PFSK-1 (cell line): ENCODE results near the gene CAMSAP3.

ENCODE experiments used
- FOXP2 ChIP-seq: optimal IDR thresholded peaks from 2 replicates; pipeline ENCODE3; 2011; ENCODE audit warnings: borderline replicate concordance, control low read depth, inconsistent platforms; ENCODE audit not compliant: insufficient read depth; ENCODE audit errors: extremely low read length, extremely low read depth
- POLR2AphosphoS5 ChIP-seq: IDR thresholded peaks from 2 replicates; pipeline ENCODE4 v1.6.1; 2012; ENCODE audit warnings: low read depth, mild to moderate bottlenecking, control low read depth, low read length, moderate library complexity
- REST ChIP-seq, 2 experiments: IDR thresholded peaks; 2 replicates each; pipeline versions ENCODE4 v1.6.1 to v1.8.0; 2011 to 2012; ENCODE audit warnings: low read depth in 2 of 2, low read length in 2 of 2, control low read depth in 1 of 2, inconsistent platforms in 1 of 2, mild to moderate bottlenecking in 1 of 2, moderate library complexity in 1 of 2; ENCODE audit not compliant: insufficient read depth in 1 of 2
- SIN3A ChIP-seq: IDR thresholded peaks from 2 replicates; pipeline ENCODE4 v1.6.1; 2012; ENCODE audit warnings: mild to moderate bottlenecking, low read length, moderate library complexity, borderline replicate concordance; ENCODE audit not compliant: insufficient read depth
- TAF1 ChIP-seq: IDR thresholded peaks from 2 replicates; pipeline ENCODE4 v1.6.1; 2012; ENCODE audit warnings: low read length, control low read depth, borderline replicate concordance; ENCODE audit not compliant: insufficient read depth

The CAMSAP3 gene

GRCh38 chr19:7562646-7563393 is 32.8 kb upstream of the CAMSAP3 start:
- TF ChIP-seq SIN3A (peak; percentile 98; the same call in 1 of the 2 replicates), REST (IDR thresholded peaks at IDR 0.05; ENCODE audit: insufficient read depth in 1 of 2, low read depth in 2 of 2, low read length in 2 of 2) (peak; percentile 98 to 100), FOXP2 (peak; percentile 12), TAF1 (no peak), POLR2AphosphoS5 (no peak)

DNA sequence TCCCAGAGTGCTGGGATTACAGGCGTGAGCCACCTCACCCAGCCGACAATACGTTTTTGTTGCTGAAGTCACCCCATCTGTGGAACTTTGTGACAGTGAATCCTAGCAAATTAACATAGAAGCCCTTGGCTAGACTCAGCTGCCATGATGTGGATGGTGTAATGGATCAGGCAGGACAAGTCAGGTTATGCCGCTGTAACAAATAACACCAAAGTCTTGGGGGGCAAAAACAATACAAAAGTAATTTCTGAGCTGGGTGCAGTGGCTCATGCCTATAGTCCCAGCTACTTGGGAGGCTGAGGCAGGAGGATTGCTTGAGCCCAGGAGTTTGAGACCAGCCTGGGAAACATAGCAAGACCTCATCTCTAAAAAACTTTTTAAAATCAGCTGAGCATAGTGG is 30.8 kb upstream of the CAMSAP3 start:
- TF ChIP-seq TAF1: no peak
- no peak for TF ChIP-seq SIN3A
- no peak for TF ChIP-seq POLR2AphosphoS5
- no peak for TF ChIP-seq FOXP2
- TF ChIP-seq REST (IDR thresholded peaks at IDR 0.05; ENCODE audit: insufficient read depth in 1 of 2, low read depth in 2 of 2, low read length in 2 of 2): no peak

DNA sequence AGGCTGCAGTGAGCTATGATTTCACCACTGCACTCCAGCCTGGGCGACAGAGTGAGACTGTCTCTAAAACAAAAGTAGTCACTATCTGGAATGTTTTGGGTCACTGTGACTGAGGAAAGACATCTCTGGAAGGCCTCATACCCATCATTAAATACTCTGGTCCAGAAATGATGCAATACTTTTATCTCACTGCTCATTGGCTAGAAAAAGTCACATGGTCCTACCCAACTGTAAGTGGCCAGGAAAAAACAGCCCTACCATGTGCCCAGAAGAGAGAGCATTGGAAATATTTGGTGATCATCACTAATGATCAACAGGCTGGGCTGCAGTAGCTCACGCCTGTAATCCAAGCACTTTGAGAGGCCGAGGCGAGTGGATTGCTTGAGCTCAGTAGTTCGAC is 30.3 kb upstream of the CAMSAP3 start:
- TF ChIP-seq SIN3A: no peak
- no peak for TF ChIP-seq REST (IDR thresholded peaks at IDR 0.05; ENCODE audit: insufficient read depth in 1 of 2, low read depth in 2 of 2, low read length in 2 of 2)
- TF ChIP-seq FOXP2: no peak
- no peak for TF ChIP-seq POLR2AphosphoS5
- TF ChIP-seq TAF1: no peak

DNA sequence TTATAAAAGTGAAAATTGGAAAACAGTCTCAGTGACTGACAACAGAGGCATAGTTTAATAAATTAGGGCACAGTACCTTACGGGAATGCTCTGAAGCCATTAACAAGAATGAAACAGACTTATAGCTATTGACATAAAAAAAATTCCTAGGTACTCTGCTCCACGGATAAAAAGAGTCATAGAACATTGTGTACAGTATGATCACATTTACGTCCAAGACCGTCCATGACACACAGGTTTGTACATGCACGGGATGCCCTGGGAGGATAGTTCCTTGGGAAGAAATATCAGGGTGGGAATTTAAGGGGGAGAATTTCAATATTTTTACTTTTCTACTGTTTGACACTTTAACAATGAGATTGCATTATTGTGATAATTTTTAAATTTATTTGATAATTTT is 24.9 kb upstream of the CAMSAP3 start:
- no peak for TF ChIP-seq TAF1
- no peak for TF ChIP-seq FOXP2

- TF ChIP-seq SIN3A: no peak
- no peak for TF ChIP-seq FOXP2
- TF ChIP-seq REST (IDR thresholded peaks at IDR 0.05; ENCODE audit: insufficient read depth in 1 of 2, low read depth in 2 of 2, low read length in 2 of 2): no peak
- no peak for TF ChIP-seq POLR2AphosphoS5
- TF ChIP-seq TAF1: no peak
These were observed 20.1 kb upstream of the CAMSAP3 start for GRCh38 chr19:7575434-7576040.
